RPMI7951 (cell line): Measurements from ENCODE around the gene ZNF263. TPM values are rescaled to one million over a fixed set of nuclear protein-coding genes. Genes with fewer than 3 reads are reported as not detected.
"Not testable (repeated sequence)": the region's sequence is repeated elsewhere in the genome, so short reads cannot be mapped to it uniquely, and the experiment has no call there.

Source experiments
- DNase-seq: peaks from one replicate; pipeline ENCODE4 v3.0.0-alpha.2; 2012; ENCODE audit warnings: low read depth
- total RNA-seq: library from RNA; depleted of rRNA; stranded (reverse); fragments of >200 nt; shearing (Covaris generic); gene quantifications from 2 replicates; pipeline ENCODE4 v1.2.3, GENCODE V29; 2014

ZNF263 gene
- total RNA-seq, 1 experiment from 2014 or later: 19.8 TPM

GRCh38 chr16:3266873-3267537 is 16.3 kb upstream of the ZNF263 start:
- peak; percentile 66 for DNase-seq

- DNase-seq: no peak
Measured at GRCh38 chr16:3268294-3268693, 15.0 kb upstream of the ZNF263 start.

GRCh38 chr16:3270718-3271117 is 12.6 kb upstream of the ZNF263 start:
- not testable (repeated sequence) for DNase-seq

GRCh38 chr16:3271281-3271680 is 12.0 kb upstream of the ZNF263 start:
- DNase-seq: not testable (repeated sequence)

GRCh38 chr16:3274490-3274889 is 8.8 kb upstream of the ZNF263 start:
- DNase-seq: peak; percentile 77

- no peak for DNase-seq
Measured at GRCh38 chr16:3274947-3275346, 8.3 kb upstream of the ZNF263 start.

- no peak for DNase-seq
Measured at GRCh38 chr16:3276679-3277078, 6.6 kb upstream of the ZNF263 start.

- DNase-seq: no peak
Measured at GRCh38 chr16:3281222-3281820, 2.0 kb upstream of the ZNF263 start.

GRCh38 chr16:3282103-3282729 is 1.1 kb upstream of the ZNF263 start:
- DNase-seq: peak; percentile 76

GRCh38 chr16:3283543-3284447 is 504 bp downstream of the ZNF263 start:
- no peak for DNase-seq

GRCh38 chr16:3285131-3285530 is 1.8 kb downstream of the ZNF263 start:
- DNase-seq: no peak

GRCh38 chr16:3289998-3290673 is 6.8 kb downstream of the ZNF263 start:
- no peak for DNase-seq

GRCh38 chr16:3292604-3293003 is 9.3 kb downstream of the ZNF263 start:
- no peak for DNase-seq

- no peak for DNase-seq
Measured at GRCh38 chr16:3295209-3295608, 11.9 kb downstream of the ZNF263 start.

- no peak for DNase-seq
Measured at GRCh38 chr16:3295783-3296182, 12.5 kb downstream of the ZNF263 start.

GRCh38 chr16:3304370-3304769 is 21.1 kb downstream of the ZNF263 start:
- no peak for DNase-seq

- DNase-seq: peak; percentile 87
Measured at GRCh38 chr16:3305109-3306068, 22.1 kb downstream of the ZNF263 start, which contains the start of the genes TIGD7 and ZNF75A. Gene TIGD7, minus strand, starts transcription at chr16:3305430. Its CDS starts 4,816 bp downstream, at chr16:3300614. Gene ZNF75A, plus strand, starts transcription at chr16:3305497. Its CDS starts 2,932 bp downstream, at chr16:3308429.

- no peak for DNase-seq
Measured at GRCh38 chr16:3306078-3306477, 22.8 kb downstream of the ZNF263 start.

GRCh38 chr16:3311496-3311895 is 28.2 kb downstream of the ZNF263 start:
- no peak for DNase-seq
